MCF 10A (cell line): ENCODE data around the gene RGL4. TPM values are rescaled to one million over a fixed set of nuclear protein-coding genes. Genes with fewer than 3 reads are reported as not detected.

Source experiments
- BruUV-seq: library from RNA; stranded (reverse); fragments of 400-500 nt; replicated peaks from 2 replicates; lab custom pipeline; 2021; lab: Mats Ljungman, UMichigan
- CTCF ChIA-PET: fragments of 300-600 bp; sonication (Branson Sonifier 250); formaldehyde crosslinking; extraction: SDS; loops from one replicate; lab custom pipeline; 2021; ENCODE audit warnings: antibody characterized with exemption, inconsistent platforms; lab: Yijun Ruan, JAX
- POLR2A ChIA-PET: fragments of 300-600, 350-650 bp; sonication (Branson Sonifier 250); formaldehyde crosslinking; extraction: SDS; loops from one replicate; lab custom pipeline; 2020; ENCODE audit warnings: antibody characterized with exemption, inconsistent platforms; lab: Yijun Ruan, JAX
- DNase-seq: peaks from one replicate; pipeline ENCODE4 v3.0.0-alpha.2; 2018; ENCODE audit not compliant: unreplicated experiment
- H3K27ac Mint-ChIP-seq: one replicate; pipeline ENCODE4 v1.8.0; 2022; ENCODE audit warnings: mild to moderate bottlenecking, low read depth, mixed read lengths; ENCODE audit not compliant: unreplicated experiment
- H3K27me3 Mint-ChIP-seq: one replicate; pipeline ENCODE4 v1.8.0; 2022; ENCODE audit warnings: mixed read lengths; ENCODE audit not compliant: insufficient read depth, unreplicated experiment
- H3K36me3 Mint-ChIP-seq: one replicate; pipeline ENCODE4 v1.8.0; 2022; ENCODE audit warnings: mild to moderate bottlenecking, moderate library complexity, mixed read lengths; ENCODE audit not compliant: insufficient read depth, unreplicated experiment
- H3K4me1 Mint-ChIP-seq: one replicate; pipeline ENCODE4 v1.8.0; 2022; ENCODE audit warnings: mixed read lengths; ENCODE audit not compliant: insufficient read depth, unreplicated experiment
- H3K4me3 Mint-ChIP-seq: one replicate; pipeline ENCODE4 v1.8.0; 2022; ENCODE audit warnings: mild to moderate bottlenecking, moderate library complexity, mixed read lengths; ENCODE audit not compliant: unreplicated experiment
- H3K9me3 Mint-ChIP-seq: one replicate; pipeline ENCODE4 v1.8.0; 2022; ENCODE audit warnings: mixed read lengths; ENCODE audit not compliant: unreplicated experiment
- CTCF ChIP-seq: fragments of 200-600 bp; IDR thresholded peaks from one replicate; pipeline ENCODE4 v1.8.0; 2022; ENCODE audit warnings: antibody characterized with exemption, mild to moderate bottlenecking; ENCODE audit not compliant: unreplicated experiment
- intact Hi-C: fragments of 100-400 bp; cut with micrococcal nuclease; formaldehyde crosslinking; loops from 2 replicates; pipeline ENCODE4 v1.14.1; 2022
- total RNA-seq: library from RNA; stranded (reverse); gene quantifications from 2 replicates; pipeline ENCODE4 v1.2.3, GENCODE V29; 2022

RGL4 gene
- total RNA-seq, 1 experiment from 2014 or later = not detected

- no peak for TF ChIP-seq CTCF
Measured at GRCh38 chr22:23685205-23685784, 5.5 kb upstream of the RGL4 start.

GRCh38 chr22:23686416-23687024 is 4.3 kb upstream of the RGL4 start:
- Mint-ChIP-seq H3K9me3 (no peaks in the 10 kb centered on the region), H3K4me3 (no peak overlapping the region), H3K36me3 (no peaks in the 10 kb centered on the region), H3K27me3 (no peaks in the 10 kb centered on the region), H3K27ac (no peak overlapping the region), H3K4me1 (no peaks in the 10 kb centered on the region)
- ChIA-PET CTCF (no interaction called here), POLR2A (interaction anchor here (0.7 to 1.0 kb wide), 2 partner anchors 9 to 336 kb away, joined by 3 read pairs; no protein-coding TSS in a partner anchor)
- no peak for DNase-seq
- intact Hi-C loops = no loop called here
- no TSS peak for BruUV-seq
- no peak for TF ChIP-seq CTCF

More at GRCh38 chr22:23685205-23685784, 5.5 kb upstream of the RGL4 start:
- no peak overlapping the region for H3K4me3 Mint-ChIP-seq
- BruUV-seq = no TSS peak
- intact Hi-C loops = no loop called here
- no peaks in the 10 kb centered on the region for H3K9me3 Mint-ChIP-seq
- peak; percentile 43 for DNase-seq
- no peaks in the 10 kb centered on the region for H3K27me3 Mint-ChIP-seq
- H3K4me1 Mint-ChIP-seq = no peaks in the 10 kb centered on the region
- ChIA-PET POLR2A (no interaction called here), CTCF (interaction anchor here (0.6 kb wide), 2 partner anchors 397 to 589 kb away, joined by 3 read pairs; no protein-coding TSS in a partner anchor)
- no peak overlapping the region for H3K27ac Mint-ChIP-seq
- H3K36me3 Mint-ChIP-seq = no peaks in the 10 kb centered on the region

GRCh38 chr22:23688121-23688520 is 2.7 kb upstream of the RGL4 start:
- Mint-ChIP-seq H3K9me3 (no peaks in the 10 kb centered on the region), H3K27me3 (no peaks in the 10 kb centered on the region), H3K4me1 (no peaks in the 10 kb centered on the region), H3K27ac (no peak overlapping the region), H3K4me3 (no peak overlapping the region), H3K36me3 (peaks cover 5% of the 10 kb centered on the region)
- TF ChIP-seq CTCF = no peak
- CTCF ChIA-PET = interaction anchor here (0.6 kb wide), 1 partner anchor 12 kb away, joined by 3 read pairs; no protein-coding TSS in a partner anchor
- intact Hi-C loops = no loop called here
- POLR2A ChIA-PET = no interaction called here
- BruUV-seq = no TSS peak
- no peak for DNase-seq

- ChIA-PET POLR2A (no interaction called here), CTCF (no interaction called here)
- Mint-ChIP-seq H3K36me3 (peaks cover 6% of the 10 kb centered on the region), H3K27me3 (no peaks in the 10 kb centered on the region), H3K9me3 (no peaks in the 10 kb centered on the region), H3K4me3 (no peak overlapping the region), H3K4me1 (no peaks in the 10 kb centered on the region), H3K27ac (no peak overlapping the region)
- no TSS peak for BruUV-seq
- intact Hi-C loops = no loop called here
- no peak for TF ChIP-seq CTCF
- no peak for DNase-seq
Measured at GRCh38 chr22:23688571-23688970, 2.2 kb upstream of the RGL4 start.
